ENCODE measurements around the gene CHID1.

CHID1 gene

DNA sequence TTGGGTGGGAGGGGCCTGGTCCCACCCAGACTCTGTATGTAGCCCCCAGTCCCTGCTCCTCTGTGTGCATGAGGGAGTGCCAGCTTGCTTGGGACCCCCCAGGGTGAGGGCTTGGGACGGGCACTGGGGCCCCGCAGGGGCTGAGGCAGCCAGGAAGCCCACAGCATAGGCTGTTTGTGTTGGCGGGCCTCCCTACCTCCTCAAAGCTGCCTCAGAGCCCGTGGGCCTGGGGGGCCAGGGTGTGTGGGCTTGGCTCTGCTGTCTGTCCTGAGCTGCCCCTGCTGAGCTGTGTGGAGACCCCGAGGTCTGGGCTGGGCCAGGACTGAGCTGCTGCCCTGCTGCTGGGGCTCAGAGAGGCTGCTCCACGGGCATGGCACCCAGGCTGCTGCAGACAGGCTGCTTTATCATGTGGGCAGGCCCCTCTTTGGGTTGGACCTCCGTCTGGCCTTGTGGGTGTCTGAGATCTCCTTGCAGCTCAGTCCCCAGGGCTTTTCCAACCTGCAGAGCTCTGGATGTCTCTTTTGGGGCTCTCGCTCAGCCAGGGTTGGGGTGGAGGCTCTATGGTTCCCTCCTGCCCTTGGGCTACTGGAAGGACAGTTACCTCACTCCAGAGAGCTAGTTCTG lies 64.6 kb downstream of the CHID1 start:
- no peak for DNase-seq

DNA sequence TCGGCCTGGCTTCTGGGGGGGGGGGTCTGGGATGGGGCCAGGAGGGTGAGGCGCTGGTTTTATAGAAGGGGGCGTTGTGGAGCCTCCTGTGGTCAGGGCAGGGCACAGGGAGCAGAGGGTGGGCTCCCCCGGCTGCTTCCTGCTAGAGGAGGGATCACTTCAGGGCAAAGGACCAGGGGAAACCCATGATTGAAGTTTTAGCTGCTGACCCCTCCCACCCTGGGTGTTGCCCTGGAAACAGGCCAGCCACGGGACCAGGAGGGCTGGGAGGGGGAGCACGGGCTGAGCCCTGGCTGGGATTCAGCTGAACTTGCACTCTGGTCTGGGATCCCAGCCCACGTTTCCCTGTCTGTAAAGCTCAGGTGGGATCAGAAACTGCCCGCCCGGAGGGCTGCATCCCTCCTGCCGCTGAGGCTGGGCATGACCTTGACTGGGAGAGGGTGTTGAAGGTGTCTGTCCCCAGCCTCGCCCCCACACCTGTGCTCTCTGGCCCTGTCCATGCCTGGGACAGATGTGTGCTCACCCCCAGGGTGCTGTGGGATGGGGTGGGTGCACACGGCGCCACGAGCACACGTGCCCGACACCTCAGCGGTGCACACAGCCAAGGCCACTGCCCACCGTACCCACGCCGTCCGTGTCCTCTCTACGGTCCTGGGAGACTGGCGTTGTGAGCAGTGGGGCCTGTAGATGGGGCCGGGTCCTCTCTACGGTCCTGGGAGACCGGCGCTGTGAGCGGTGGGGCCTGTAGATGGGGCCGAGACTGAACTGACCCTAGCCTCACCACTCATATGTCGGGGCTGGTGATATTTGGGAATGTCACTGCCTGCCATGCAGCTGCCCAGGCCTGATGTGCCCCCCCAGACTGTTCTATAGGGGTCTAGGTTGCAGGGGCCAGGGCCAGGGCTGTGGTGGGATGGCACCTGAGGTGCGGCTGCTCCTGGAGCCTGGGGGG lies 65.6 kb downstream of the CHID1 start:
- DNase-seq, result peak; percentile 69

DNA sequence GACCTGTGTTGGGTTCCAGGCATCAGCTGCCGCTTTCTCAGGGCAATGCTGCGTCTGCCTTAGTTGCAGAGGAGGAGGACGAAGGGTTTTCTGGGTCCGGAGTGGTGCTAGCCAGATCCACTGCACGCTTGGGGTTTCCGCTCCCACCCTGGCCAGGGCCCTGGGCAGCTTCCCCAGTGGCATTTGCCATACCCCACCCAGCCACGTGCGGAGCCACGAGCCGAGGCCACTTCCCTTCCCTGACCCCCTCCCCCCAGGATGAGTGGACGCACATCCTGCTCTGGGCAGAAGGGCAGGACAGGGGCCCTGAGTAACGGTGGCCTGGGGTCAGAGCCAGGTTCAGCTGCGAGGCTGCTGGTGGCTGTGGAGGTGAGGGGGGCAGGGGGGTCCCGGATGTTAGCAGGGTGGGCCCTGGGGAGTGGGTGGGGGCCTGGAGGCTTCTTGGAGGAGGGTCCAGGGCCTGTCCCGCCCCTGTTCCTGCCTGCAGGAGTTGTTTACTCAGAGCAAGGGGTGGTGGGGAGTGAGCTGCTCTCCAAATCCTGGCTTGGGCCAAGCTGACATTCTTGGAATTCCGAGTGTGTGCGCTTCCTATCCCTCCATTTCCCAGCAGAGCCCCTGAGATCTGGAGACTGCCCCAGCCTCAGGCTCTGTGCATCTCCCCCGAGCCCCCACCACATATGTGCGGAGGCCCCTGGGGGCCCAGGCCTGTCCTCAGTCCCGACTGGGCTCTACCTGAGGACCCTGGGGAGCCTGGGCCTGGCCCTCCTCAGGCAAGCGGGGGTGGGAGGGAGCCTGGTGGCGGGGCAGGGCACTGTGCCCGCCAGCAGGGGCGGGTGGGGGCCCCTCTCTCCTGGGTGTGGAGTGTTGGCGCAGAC lies 66.6 kb downstream of the CHID1 start:
- peak; percentile 94 for DNase-seq

DNA sequence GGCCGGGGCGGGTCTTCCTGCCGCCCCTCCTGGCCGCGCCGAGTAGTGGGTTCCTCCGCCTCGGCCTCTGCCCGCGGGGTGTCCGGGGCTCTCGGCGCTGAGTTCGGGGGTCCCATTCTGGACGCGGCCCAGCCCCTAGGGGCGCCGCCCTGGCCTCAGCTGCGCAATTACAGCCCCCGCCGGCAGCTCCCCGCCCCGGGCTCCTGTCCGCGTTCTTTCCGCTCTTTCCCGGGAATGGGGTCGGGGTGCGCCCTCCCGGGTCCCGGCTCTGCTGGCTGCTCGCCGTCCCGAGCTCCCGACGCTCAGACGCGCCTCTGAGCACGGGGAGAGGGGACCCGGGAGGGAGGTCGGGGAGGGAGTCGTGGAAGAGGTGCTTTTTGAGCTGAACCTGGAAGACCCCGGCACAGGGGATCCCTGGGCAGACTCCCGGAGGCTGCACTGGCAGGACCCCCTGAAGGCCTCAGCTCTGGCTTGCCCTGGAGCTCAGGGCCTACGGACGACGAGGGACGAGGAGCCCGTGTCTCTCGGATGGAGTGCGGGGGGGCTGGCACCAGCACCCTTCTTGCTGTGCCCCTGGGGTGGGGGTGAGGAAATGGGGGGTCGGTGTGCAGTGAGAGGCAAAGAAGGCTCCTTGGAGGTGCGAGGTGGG lies 67.4 kb downstream of the CHID1 start:
- DNase-seq, result no peak

DNA sequence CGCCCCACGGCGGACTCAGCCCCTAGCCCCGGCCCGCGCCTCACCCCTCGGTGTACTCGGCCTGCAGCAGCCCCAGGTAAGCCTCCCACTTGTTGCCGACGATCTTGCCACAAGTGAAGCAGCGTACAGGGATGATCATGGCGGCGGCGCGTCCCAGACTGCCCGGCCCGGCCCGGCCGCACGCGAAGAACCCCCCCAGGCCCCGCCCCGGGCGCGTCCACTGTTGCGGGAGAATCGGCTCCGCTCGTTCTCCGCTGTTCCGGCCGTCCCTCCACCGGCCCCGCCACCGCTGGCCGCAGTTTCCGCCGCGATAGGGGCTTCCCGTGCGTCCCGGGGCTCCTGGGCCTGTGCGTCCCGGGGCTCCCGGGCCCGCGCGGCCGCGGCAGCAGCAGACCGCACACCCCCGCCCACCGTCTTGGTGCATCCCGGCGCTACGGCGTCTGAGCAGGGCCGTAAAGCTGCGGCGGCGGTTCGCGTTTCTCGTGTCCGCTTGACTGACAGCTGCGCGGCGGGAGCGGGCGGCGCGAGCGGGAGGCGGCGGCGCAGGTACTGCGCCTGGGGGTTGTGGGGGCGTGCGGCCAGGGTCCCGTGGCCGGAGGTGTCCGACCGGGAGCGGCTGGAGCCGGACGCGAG lies 68.1 kb downstream of the CHID1 start, which contains the start of the genes POLR2L and TSPAN4:
TSS of gene POLR2L (minus strand) at position 160 of the 633 bp plus-strand sequence. CDS start at position 139, 21 bp downstream.
TSS of gene TSPAN4 (plus strand) at position 483 of the 633 bp plus-strand sequence. CDS start 7,453 bp downstream, outside the sequence.
- peak; percentile 90 for DNase-seq

DNA sequence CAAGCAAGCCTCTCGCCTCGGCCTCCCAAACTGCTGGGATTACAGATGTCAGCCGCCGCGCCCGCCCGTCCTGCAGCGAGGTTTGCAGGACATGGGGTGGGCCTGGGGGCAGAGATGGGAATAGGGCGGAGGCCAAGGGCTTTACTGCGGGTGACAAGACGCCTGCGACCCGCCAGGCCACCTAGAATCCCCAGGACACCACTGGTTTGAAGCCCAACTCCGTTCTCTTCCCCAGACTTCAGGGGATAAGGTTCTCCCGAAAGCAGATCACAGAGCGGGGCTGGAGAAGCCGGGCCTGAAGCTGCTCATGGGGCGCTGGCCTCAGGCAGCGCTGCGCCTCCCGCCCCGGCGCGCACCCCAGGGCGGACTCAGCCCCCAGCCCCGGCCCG lies 68.6 kb downstream of the CHID1 start:
- DNase-seq, result no peak

DNA sequence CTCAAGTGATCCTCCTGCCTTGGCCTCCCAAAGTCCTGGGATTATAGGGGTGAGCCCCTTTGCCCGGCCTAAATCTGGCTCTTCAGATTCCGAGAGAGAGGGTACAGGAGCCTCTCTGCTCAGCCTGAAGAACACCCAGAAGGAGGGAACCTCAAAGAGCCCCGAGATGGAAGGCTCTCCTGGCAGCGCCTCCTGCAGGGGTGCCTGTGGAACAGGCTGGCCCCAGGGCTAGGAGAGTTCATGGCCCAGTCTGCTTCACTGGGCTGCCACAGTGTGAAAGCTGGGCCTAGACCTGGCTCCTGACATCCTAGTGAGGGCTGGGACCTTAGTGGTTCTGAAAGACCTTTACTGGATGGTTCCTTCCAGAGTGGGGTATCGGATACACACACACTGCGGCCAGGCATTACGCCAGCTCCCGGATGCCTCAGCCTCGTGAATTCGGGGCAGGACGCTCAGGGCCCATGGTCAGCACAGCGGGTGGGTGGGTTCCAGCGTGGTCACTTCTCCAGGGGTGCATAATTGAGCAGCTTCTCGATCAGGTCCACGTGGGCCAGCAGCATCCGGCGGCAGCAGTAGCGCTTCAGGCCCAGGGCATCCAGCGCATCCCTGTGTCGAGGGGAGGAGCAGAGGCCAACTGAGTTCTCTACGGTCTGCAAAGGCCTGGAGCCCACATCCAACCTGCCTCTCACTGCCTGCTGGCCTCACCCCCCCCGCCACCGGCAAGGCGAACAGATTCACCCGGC lies 70.6 kb downstream of the CHID1 start:
- no peak for DNase-seq

DNA sequence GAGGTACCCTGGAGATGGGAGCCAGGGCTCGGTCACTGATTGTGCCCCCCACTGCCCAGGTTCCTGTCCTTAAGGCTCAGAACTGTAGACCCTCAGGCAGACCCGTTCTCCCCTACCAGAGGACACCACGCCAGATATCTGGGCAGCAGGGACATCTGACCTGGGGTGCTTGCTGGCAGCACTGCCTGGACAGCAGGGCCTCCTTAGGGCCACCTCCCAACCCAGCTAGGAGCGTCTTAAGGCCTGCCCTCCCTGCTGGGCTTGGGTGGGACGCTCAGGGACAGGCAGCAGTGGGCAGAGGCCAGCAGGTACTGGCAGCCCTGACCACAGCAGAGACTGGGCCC lies 71.4 kb downstream of the CHID1 start:
- no peak for DNase-seq

DNA sequence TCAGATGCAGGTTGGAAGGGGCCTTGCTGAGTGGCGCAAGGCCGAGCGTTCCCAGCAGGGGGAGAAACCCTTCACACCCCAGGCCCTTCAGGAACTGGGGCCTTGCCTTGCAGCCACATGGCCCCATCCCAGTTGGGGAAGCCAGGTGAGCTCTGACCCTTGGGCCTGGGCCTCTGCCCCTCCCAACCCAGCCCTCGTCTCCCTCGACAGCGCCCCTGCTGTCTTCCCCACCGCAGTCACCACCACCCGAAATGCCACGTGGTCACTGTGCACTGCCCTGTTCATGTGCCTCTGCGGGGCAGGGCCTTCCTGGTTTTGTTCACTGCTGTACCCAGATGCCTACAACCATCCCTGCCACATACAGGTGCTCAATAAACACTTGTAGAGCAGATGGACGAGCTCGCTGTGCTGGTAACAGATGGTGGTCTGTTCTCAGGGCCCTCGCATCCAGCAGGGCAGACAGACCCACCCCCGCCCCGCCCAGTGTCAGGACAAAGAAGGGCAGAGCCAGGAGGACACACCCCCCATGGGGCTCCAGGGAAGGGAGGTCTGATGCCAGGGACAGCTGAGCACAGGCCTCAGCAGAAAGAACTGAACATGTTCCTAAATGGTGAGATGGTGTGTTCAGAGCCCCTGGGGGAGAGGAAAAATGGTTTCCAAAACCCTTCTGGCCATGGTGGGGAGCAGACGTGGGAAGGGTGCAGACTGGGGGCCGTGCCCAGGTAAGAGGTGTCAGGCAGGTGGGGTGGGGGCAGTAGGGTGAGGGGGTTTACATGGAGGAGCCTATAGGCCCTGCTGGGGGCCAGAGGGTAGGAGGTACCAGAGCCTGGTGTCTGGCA lies 72.0 kb downstream of the CHID1 start:
- no peak for DNase-seq

DNA sequence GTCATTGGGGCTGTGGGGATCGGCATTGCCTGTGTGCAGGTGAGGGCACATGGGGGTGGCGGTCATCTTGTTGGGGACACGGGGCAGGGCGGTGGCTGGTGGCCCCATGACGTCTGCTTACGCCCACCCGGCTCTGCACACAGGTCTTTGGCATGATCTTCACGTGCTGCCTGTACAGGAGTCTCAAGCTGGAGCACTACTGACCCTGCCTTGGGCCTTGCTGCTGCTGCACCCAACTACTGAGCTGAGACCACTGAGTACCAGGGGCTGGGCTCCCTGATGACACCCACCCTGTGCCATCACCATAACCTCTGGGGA lies 72.7 kb downstream of the CHID1 start:
- no peak for DNase-seq

DNA sequence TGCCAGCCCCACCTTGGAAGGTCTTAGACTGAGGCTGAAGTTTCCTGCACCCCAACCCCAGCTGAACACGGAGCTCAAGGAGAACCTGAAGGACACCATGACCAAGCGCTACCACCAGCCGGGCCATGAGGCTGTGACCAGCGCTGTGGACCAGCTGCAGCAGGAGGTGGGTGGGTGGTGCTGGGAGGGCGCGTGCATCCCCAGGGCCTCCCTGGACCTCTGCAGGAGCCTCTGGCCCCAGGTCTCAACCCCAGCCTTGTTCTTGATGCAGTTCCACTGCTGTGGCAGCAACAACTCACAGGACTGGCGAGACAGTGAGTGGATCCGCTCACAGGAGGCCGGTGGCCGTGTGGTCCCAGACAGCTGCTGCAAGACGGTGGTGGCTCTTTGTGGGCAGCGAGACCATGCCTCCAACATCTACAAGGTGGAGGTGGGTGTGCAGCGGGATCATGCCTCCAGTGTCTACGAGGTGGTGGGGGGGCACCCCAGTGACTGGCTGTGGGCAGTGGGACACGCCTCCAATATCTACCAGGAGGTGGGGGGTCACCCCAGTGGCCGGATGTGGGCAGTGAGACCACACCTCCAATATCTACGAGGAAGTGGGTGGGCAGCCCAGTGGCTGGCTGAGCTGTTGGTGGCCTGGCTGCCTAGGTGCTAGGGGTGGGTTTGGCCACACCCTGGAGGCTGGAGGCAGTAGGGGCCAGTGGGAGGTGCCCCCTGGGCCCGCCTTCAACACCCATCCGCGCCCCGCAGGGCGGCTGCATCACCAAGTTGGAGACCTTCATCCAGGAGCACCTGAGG lies 73.2 kb downstream of the CHID1 start:
- DNase-seq, result no peak

DNA sequence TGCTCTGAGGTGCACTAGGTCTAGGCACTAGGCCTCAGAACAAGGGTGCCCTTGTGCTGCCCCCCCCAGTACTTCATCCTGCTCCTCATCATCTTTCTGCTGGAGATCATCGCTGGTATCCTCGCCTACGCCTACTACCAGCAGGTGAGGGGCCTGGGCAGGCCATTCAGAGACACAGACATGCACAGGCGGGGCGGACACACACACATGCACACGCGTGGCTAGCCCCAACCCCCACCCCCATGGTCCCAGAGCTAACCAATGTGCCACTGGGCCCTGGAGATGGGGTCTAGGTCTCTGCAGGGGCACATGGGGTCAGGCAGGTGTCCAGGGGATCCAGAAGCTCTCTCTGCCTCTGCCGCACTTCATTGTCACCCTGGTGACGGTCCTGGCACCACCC lies 73.9 kb downstream of the CHID1 start:
- no peak for DNase-seq

DNA sequence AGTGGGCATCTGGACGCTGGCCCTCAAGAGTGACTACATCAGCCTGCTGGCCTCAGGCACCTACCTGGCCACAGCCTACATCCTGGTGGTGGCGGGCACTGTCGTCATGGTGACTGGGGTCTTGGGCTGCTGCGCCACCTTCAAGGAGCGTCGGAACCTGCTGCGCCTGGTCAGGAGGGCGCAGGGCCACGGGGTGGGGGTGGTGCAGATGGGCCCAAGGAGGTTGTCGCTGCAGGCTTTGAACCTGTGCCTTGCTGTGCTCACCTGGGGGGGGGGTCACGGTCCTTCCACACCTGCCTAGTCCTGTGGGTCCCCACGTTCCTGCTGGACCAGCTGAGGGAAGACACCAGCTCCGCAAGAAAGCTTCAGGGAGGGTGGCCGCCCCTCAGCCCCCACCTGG lies 74.3 kb downstream of the CHID1 start:
- DNase-seq, result no peak

DNA sequence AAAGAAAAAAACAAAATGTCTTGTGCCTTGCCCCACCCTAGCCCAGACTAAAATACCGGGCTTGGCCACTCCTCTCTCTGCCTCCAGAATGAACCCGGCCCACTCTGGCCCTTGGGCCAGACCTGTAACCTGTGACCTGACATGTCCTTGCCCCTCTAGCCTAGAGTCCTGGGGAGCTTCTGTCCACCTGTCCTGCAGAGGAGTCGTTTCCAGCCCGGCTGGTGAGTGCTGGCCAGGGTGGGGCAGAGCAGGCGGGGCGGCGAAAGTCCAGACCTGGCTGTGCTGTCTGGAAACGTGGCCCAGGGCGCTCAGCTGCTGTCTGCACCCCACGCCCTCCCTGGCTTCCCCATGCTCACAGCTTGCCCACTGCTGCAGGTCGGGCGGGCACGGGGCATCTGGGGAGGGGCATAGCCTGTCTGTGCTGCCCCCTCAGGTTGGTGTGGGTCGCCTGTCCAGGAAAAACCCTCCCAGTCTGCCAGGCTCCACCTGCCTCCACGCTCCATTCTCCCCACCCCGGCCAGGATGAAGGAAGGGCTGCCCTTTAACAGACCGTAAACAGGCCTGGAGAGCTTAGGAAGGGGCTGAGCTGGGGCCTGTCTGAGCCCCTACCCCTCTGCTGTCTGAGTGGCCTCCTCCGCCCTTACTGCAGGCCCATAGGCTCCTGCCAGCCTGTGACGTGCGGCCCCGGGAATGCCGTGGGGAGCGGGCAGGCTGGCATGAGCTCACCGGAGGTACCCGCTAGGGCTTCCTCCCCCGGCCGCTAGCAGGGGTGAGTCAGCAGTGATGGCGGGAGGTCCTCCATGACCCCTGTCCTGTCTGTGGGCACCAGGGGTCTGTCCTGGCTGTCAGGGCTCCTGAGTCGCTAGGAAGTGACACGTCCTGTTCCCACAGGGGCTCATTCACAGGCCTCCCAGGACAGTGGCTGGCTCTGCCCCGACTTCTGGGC lies 76.0 kb downstream of the CHID1 start:
- peak; percentile 68 for DNase-seq

DNA sequence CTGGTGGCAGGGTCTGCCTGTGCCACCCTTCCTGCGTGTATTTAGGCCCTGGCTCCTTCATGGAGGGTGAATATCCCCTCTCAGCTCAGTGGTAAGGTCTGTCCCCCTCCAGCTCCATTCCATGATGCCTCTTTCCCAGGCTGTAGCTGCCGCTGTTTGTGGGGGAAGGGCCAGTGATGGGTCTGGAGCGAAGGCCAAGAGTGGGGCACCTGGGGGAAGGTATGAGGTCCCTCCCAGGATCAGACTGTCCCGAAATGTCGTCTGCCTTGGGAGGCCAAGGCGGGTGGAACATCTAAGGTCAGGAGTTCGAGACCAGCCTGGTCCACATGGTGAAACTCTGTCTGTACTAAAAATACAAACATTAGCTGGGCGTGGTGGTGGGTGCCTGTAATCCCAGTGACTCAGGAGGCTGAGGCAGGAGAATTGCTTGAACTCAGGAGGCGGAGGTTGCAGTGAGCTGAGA lies 76.7 kb downstream of the CHID1 start:
- DNase-seq, result no peak

DNA sequence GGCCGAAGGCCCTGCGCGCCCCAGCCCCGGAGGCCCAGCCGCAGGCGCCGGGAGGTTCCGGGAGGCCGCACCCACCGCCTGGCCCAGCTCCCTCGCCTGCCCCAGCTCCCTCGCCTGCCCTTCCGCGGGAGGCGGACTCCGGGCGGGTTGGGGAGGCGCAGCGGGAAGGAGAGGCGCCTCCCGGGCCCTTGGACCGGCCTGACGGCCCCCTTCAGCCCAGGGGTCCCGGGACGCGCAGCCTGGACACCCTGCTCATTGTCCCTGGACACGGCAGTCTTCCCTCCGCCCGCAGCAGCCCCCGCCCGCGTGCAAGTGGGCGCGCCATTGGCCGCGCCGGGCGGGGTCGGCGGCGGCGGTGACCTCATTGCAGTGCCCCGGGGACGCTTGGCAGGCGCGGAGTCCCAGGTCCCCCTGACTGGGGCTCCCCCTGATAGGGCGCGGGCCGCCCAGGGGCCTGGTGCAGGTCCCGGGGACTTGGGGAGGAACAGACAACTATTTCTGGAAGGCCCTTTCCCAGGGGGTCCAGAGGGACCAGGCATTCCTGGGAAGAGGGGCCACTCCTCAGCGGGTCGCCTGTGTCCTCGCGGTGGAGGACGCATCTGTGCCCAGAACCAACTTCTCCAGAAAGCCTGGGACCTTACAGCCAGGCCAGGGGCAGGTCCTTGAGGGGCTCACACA lies 77.4 kb downstream of the CHID1 start:
- no peak for DNase-seq

DNA sequence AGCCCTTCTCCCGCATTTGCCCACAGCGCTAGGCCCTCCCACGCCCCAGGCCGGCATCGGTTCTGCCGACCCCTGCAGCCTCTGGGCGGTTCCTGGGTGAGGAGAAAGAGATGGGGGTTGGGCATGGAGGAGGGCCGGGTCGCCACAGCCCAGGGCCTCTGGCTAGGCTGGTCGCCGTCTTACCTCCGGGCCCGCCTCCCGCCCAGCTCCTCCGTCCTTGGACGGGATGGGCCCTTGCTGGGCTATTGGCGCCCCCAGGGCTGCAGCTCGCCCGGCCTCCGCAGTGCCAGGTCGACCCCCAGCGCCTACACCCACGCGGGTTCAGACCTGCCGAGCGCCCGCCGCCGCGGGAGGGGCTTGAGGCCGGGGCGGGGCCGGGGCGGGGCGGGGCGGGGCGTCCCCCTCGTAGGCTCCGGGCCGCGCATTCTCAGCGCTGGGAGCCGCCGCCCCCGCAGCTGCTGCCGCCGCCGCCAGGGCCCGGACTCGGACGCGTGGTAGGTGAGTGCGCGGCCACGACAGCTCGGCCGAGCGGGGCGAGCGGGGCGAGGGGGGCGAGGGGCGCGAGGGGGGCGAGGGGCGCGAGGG lies 78.0 kb downstream of the CHID1 start, which contains the start of gene CD151:
TSS of gene CD151 (plus strand) at position 424 of the 585 bp plus-strand sequence. CDS start 3,118 bp downstream, outside the sequence.
- peak; percentile 51 for DNase-seq
